Measurements from ENCODE around the gene YBX1. TPM values are rescaled to one million over a fixed set of nuclear protein-coding genes. Genes with fewer than 3 reads are reported as not detected.
"Not testable (repeated sequence)": the region's sequence is repeated elsewhere in the genome, so short reads cannot be mapped to it uniquely, and the experiment has no call there.

The YBX1 gene
- total RNA-seq, 1 experiment from 2014 or later, result 1,098 TPM

DNA sequence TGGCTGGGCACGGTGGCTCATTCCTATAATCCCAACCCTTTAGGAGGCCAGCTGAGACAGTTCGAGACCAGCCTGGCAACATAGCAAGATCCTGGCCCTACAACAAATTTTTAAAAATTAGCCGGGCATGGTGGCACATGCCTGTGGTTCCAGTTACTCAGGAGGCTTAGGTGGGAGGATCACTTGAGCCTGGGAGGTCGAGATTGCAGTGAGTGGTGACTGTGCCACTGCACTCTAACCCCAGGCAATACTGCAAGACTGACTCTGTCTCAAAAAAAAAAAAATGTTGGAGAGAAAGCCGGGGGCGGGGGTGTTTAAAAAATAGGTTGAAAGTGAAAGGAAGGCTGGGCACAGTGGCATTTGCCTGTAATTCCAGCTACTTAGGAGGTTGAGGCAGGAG is 41.3 kb downstream of the YBX1 start:
- ChIA-PET POLR2A (no interaction called here), CTCF (no interaction called here)
- Mint-ChIP-seq H3K36me3 (no peaks in the 10 kb centered on the region; the same call in 1 of the 2 replicates), H3K4me1 (peaks cover 5% of the 10 kb centered on the region; the same call in 1 of the 2 replicates), H3K27ac (no peak overlapping the region), H3K4me3 (no peak overlapping the region), H3K27me3 (ENCODE audit: low read depth) (no peaks in the 10 kb centered on the region), H3K9me3 (no peaks in the 10 kb centered on the region)
- no peak for DNase-seq (ENCODE audit: low spot score)
- TF ChIP-seq IRF1 (CRISPR knock-in tag; IDR thresholded peaks at IDR 0.05) (no peak), ZSCAN18 (CRISPR knock-in tag; IDR thresholded peaks at IDR 0.05) (no peak), ESRRA (CRISPR knock-in tag; IDR thresholded peaks at IDR 0.05; ENCODE audit: borderline replicate concordance) (no peak), MLX (CRISPR knock-in tag; IDR thresholded peaks at IDR 0.05) (no peak), HMGA2 (CRISPR knock-in tag; IDR thresholded peaks at IDR 0.05) (no peak), MXD4 (CRISPR knock-in tag; IDR thresholded peaks at IDR 0.05; ENCODE audit: borderline replicate concordance) (no peak), KAT7 (CRISPR knock-in tag; IDR thresholded peaks at IDR 0.05; ENCODE audit: borderline replicate concordance) (no peak), ETV6 (CRISPR knock-in tag; IDR thresholded peaks at IDR 0.05) (no peak), SMAD4 (CRISPR knock-in tag; IDR thresholded peaks at IDR 0.05) (no peak), ATF1 (CRISPR knock-in tag; IDR thresholded peaks at IDR 0.05) (no peak), ZNF138 (CRISPR knock-in tag; conservative IDR thresholded peaks at IDR 0.05) (no peak), PREB (CRISPR knock-in tag; IDR thresholded peaks at IDR 0.05; ENCODE audit: borderline replicate concordance) (no peak), TEAD4 (CRISPR knock-in tag; IDR thresholded peaks at IDR 0.05) (no peak)
- TF ChIP-seq, protein P1, sequence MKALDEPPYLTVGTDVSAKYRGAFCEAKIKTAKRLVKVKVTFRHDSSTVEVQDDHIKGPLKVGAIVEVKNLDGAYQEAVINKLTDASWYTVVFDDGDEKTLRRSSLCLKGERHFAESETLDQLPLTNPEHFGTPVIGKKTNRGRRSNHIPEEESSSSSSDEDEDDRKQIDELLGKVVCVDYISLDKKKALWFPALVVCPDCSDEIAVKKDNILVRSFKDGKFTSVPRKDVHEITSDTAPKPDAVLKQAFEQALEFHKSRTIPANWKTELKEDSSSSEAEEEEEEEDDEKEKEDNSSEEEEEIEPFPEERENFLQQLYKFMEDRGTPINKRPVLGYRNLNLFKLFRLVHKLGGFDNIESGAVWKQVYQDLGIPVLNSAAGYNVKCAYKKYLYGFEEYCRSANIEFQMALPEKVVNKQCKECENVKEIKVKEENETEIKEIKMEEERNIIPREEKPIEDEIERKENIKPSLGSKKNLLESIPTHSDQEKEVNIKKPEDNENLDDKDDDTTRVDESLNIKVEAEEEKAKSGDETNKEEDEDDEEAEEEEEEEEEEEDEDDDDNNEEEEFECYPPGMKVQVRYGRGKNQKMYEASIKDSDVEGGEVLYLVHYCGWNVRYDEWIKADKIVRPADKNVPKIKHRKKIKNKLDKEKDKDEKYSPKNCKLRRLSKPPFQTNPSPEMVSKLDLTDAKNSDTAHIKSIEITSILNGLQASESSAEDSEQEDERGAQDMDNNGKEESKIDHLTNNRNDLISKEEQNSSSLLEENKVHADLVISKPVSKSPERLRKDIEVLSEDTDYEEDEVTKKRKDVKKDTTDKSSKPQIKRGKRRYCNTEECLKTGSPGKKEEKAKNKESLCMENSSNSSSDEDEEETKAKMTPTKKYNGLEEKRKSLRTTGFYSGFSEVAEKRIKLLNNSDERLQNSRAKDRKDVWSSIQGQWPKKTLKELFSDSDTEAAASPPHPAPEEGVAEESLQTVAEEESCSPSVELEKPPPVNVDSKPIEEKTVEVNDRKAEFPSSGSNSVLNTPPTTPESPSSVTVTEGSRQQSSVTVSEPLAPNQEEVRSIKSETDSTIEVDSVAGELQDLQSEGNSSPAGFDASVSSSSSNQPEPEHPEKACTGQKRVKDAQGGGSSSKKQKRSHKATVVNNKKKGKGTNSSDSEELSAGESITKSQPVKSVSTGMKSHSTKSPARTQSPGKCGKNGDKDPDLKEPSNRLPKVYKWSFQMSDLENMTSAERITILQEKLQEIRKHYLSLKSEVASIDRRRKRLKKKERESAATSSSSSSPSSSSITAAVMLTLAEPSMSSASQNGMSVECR (CRISPR knock-in tag; IDR thresholded peaks at IDR 0.05; ENCODE audit: borderline replicate concordance), result no peak
- TF ChIP-seq, protein P2, sequence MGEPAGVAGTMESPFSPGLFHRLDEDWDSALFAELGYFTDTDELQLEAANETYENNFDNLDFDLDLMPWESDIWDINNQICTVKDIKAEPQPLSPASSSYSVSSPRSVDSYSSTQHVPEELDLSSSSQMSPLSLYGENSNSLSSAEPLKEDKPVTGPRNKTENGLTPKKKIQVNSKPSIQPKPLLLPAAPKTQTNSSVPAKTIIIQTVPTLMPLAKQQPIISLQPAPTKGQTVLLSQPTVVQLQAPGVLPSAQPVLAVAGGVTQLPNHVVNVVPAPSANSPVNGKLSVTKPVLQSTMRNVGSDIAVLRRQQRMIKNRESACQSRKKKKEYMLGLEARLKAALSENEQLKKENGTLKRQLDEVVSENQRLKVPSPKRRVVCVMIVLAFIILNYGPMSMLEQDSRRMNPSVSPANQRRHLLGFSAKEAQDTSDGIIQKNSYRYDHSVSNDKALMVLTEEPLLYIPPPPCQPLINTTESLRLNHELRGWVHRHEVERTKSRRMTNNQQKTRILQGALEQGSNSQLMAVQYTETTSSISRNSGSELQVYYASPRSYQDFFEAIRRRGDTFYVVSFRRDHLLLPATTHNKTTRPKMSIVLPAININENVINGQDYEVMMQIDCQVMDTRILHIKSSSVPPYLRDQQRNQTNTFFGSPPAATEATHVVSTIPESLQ (CRISPR knock-in tag; IDR thresholded peaks at IDR 0.05), result no peak
- TF ChIP-seq, protein P3, sequence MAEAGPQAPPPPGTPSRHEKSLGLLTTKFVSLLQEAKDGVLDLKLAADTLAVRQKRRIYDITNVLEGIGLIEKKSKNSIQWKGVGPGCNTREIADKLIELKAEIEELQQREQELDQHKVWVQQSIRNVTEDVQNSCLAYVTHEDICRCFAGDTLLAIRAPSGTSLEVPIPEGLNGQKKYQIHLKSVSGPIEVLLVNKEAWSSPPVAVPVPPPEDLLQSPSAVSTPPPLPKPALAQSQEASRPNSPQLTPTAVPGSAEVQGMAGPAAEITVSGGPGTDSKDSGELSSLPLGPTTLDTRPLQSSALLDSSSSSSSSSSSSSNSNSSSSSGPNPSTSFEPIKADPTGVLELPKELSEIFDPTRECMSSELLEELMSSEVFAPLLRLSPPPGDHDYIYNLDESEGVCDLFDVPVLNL (CRISPR knock-in tag; IDR thresholded peaks at IDR 0.05; ENCODE audit: borderline replicate concordance, low read depth), result no peak
- TF ChIP-seq, protein P4, sequence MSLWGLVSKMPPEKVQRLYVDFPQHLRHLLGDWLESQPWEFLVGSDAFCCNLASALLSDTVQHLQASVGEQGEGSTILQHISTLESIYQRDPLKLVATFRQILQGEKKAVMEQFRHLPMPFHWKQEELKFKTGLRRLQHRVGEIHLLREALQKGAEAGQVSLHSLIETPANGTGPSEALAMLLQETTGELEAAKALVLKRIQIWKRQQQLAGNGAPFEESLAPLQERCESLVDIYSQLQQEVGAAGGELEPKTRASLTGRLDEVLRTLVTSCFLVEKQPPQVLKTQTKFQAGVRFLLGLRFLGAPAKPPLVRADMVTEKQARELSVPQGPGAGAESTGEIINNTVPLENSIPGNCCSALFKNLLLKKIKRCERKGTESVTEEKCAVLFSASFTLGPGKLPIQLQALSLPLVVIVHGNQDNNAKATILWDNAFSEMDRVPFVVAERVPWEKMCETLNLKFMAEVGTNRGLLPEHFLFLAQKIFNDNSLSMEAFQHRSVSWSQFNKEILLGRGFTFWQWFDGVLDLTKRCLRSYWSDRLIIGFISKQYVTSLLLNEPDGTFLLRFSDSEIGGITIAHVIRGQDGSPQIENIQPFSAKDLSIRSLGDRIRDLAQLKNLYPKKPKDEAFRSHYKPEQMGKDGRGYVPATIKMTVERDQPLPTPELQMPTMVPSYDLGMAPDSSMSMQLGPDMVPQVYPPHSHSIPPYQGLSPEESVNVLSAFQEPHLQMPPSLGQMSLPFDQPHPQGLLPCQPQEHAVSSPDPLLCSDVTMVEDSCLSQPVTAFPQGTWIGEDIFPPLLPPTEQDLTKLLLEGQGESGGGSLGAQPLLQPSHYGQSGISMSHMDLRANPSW (CRISPR knock-in tag; conservative IDR thresholded peaks at IDR 0.05; ENCODE audit: low read depth), result no peak
- no peak for ATAC-seq

- H3K36me3 Mint-ChIP-seq; H3K27ac Mint-ChIP-seq; CTCF ChIA-PET; H3K27me3 Mint-ChIP-seq (ENCODE audit: low read depth); H3K4me3 Mint-ChIP-seq; H3K9me3 Mint-ChIP-seq; H3K4me1 Mint-ChIP-seq; DNase-seq (ENCODE audit: low spot score); ATAC-seq: not testable (repeated sequence)
- POLR2A ChIA-PET, result interaction anchor here (1.0 kb wide), 1 partner anchor 14 kb away, joined by 9 read pairs; the partner anchor contains the start of gene CLDN19
Observed at GRCh38 chr1:42725820-42726219, 43.6 kb downstream of the YBX1 start.
